Mesothelial cell of epicardium (in vitro differentiated cells): ENCODE data around the gene SCAMP4. TPM values are rescaled to one million over a fixed set of nuclear protein-coding genes. Genes with fewer than 3 reads are reported as not detected.
A peak's percentile ranks its signal among the peaks of the same experiment; 100 is the strongest.

Source experiments
- DNase-seq, 2 experiments: peaks; one replicate each; pipeline ENCODE4 v3.0.0; 2021; ENCODE audit warnings: low spot score in 2 of 2; ENCODE audit not compliant: unreplicated experiment in 2 of 2
- H3K27ac Mint-ChIP-seq: 2 replicates; pipeline ENCODE4 v1.8.0; 2021; ENCODE audit warnings: mixed read lengths
- H3K27me3 Mint-ChIP-seq: 2 replicates; pipeline ENCODE4 v1.8.0; 2021; ENCODE audit warnings: low read depth, mixed read lengths
- H3K36me3 Mint-ChIP-seq: 2 replicates; pipeline ENCODE4 v1.8.0; 2021; ENCODE audit warnings: mixed read lengths
- H3K4me1 Mint-ChIP-seq: 2 replicates; pipeline ENCODE4 v1.8.0; 2021; ENCODE audit warnings: mixed read lengths
- H3K4me3 Mint-ChIP-seq: 2 replicates; pipeline ENCODE4 v1.8.0; 2021; ENCODE audit warnings: mild to moderate bottlenecking, moderate library complexity, mixed read lengths
- H3K9me3 Mint-ChIP-seq: 2 replicates; pipeline ENCODE4 v1.8.0; 2021; ENCODE audit warnings: mixed read lengths
- CTCF ChIP-seq: fragments of 200-600 bp; sonication (generic); IDR thresholded peaks from one replicate; pipeline ENCODE4 v1.5.0; 2021; ENCODE audit warnings: antibody characterized with exemption; ENCODE audit not compliant: unreplicated experiment
- total RNA-seq: library from RNA; stranded (reverse); gene quantifications from 3 replicates; pipeline ENCODE4 v1.2.1, GENCODE V29; 2021

The SCAMP4 gene
- total RNA-seq, 1 donor from 2014 or later, result 97.7 TPM

GRCh38 chr19:1941146-1942077, 36.2 kb downstream of the SCAMP4 start, which contains the start of gene CSNK1G2:
CSNK1G2 (plus strand) TSS chr19:1941172; CDS start chr19:1969773, 28,601 bp downstream.
- Mint-ChIP-seq H3K4me1 (peaks cover 26% of the 10 kb centered on the region), H3K36me3 (no peaks in the 10 kb centered on the region), H3K27ac (peak within 1 kb of the TSS; percentile 99), H3K27me3 (no peaks in the 10 kb centered on the region), H3K9me3 (no peaks in the 10 kb centered on the region), H3K4me3 (peak within 1 kb of the TSS; percentile 88)
- DNase-seq, result no peak
- no peak for TF ChIP-seq CTCF

DNA sequence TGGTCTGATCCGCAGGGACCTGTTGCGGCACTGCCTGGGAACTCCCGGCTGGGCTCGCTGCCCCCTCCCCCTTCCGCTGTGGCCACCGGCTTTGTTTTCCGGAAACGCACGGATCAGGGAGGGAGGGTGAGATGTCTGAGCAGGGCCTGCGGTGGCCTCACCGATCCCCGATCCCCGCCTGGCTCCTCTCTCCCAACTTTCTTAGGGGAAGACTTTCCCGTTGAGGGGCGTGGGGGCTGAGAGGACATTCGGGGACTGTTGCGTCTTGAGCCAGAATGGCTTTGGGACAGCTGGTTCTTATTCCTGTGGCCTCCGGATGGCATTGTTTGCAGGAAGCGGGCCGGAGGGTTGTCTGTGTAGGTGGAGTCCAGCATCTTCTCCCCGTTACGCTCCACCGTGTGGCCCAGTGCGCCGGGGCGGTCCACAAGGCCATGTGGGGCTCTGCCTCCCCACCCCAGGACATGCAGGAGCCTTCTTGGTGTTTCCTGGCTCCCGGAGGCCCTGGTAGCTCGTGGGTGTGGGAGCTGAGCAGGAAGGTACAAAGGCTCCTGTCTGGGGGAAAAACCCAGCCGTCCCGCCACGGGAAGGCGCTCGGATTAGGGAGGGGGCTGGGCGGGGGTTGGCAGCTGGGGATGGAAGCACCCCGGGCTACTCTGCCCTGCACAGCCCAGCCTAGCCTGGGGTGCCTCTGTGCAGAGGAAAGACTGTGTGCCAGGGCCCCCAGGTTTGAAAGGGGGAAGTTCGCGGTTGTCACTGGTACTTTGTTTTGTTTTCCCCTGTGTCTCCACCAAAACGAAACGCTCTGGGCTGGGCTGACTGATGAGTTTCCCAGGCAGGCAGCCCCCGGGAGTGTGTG, 37.1 kb downstream of the SCAMP4 start:
- Mint-ChIP-seq H3K27me3 (no peaks in the 10 kb centered on the region), H3K4me3 (peak overlapping the region; percentile 88), H3K27ac (peak overlapping the region; percentile 96), H3K36me3 (no peaks in the 10 kb centered on the region), H3K9me3 (no peaks in the 10 kb centered on the region), H3K4me1 (peaks cover 26% of the 10 kb centered on the region)
- TF ChIP-seq CTCF, result no peak
- DNase-seq, result peak; percentile 67 to 81

GRCh38 chr19:1942934-1943555, 37.8 kb downstream of the SCAMP4 start:
- no peaks in the 10 kb centered on the region for H3K27me3 Mint-ChIP-seq
- H3K9me3 Mint-ChIP-seq, result no peaks in the 10 kb centered on the region
- H3K36me3 Mint-ChIP-seq, result no peaks in the 10 kb centered on the region
- peak in 1 of 2 experiments; percentile 49 for DNase-seq
- H3K27ac Mint-ChIP-seq, result peak overlapping the region; percentile 96
- TF ChIP-seq CTCF, result no peak
- peaks cover 26% of the 10 kb centered on the region for H3K4me1 Mint-ChIP-seq
- peak overlapping the region; percentile 88 for H3K4me3 Mint-ChIP-seq

- peak overlapping the region; percentile 96 for H3K27ac Mint-ChIP-seq
- H3K36me3 Mint-ChIP-seq, result no peaks in the 10 kb centered on the region
- H3K27me3 Mint-ChIP-seq, result no peaks in the 10 kb centered on the region
- no peak for DNase-seq
- TF ChIP-seq CTCF, result no peak
- H3K9me3 Mint-ChIP-seq, result no peaks in the 10 kb centered on the region
- H3K4me1 Mint-ChIP-seq, result peaks cover 26% of the 10 kb centered on the region
- peak overlapping the region; percentile 88 for H3K4me3 Mint-ChIP-seq
Observed at GRCh38 chr19:1943661-1944087, 38.5 kb downstream of the SCAMP4 start.

- no peak for DNase-seq
- no peak for TF ChIP-seq CTCF
- Mint-ChIP-seq H3K36me3 (peaks cover 3% of the 10 kb centered on the region), H3K27ac (peak overlapping the region; percentile 34), H3K27me3 (no peaks in the 10 kb centered on the region), H3K4me1 (peaks cover 26% of the 10 kb centered on the region), H3K9me3 (no peaks in the 10 kb centered on the region), H3K4me3 (no peak overlapping the region)
Observed at GRCh38 chr19:1944088-1944915, 39.1 kb downstream of the SCAMP4 start.
